RKO (cell line): Measurements from ENCODE around the gene GNLY.
"Not testable (repeated sequence)": the region's sequence is repeated elsewhere in the genome, so short reads cannot be mapped to it uniquely, and the experiment has no call there.

Experiments
- DNase-seq: peaks from one replicate; pipeline ENCODE4 v3.0.0-alpha.2; 2016; ENCODE audit warnings: low spot score

The GNLY gene

GRCh38 chr2:85694052-85695025, at the start of gene GNLY:
GNLY (plus strand) TSS chr2:85694358; CDS start chr2:85694419, 61 bp downstream.
- no peak for DNase-seq

DNA sequence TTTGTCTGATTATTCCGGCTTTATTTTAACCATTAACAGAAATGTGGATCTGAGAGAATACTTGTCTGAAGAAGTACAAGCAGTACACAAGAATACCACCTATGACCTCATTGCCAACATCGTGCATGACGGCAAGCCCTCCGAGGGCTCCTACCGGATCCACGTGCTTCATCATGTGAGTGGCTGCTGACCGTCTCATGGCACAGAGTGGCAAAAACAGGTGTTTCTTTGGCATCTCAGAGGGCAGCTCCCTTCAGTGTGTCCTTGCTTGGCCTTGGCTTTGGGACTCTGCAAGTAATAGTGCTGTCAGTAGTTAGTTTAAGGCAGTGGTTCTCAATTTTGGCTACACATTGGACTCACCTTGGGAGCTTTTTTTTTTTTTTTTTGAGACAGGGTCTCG, 49.2 kb upstream of the GNLY start:
- no peak for DNase-seq

GRCh38 chr2:85646166-85646565, 48.0 kb upstream of the GNLY start:
- DNase-seq: no peak

DNA sequence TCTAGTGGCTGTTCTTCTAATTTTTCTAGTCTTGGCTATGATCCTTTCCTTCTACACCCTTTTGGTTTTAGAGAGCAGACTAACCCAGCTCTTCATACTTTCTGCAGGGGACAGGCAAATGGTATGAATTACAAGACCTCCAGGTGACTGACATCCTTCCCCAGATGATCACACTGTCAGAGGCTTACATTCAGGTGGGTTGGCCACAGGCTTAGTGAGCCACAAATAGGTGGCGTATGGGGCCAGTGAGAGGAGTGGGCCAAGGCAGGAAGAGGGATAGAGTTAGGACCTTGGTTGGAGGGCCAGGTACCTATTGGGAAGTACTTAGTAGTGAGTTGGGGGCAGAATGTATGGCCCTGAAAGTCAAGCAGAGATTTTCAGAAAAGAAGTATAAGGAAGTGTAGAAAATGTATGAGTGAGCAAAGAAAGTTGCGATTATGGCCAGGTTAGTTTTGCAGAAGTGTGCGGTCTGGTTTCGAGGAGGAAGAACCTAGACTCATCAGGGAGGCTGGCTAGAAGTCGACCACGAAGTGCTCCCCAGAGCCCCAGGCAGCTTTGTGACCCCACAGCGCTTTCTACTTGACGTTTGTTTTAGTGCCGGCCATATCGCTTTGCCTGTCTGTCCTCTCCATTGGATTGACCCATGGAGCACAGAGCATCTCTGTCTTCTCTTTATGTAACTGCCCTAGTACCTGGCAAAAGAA, 46.2 kb upstream of the GNLY start:
- DNase-seq: no peak

DNA sequence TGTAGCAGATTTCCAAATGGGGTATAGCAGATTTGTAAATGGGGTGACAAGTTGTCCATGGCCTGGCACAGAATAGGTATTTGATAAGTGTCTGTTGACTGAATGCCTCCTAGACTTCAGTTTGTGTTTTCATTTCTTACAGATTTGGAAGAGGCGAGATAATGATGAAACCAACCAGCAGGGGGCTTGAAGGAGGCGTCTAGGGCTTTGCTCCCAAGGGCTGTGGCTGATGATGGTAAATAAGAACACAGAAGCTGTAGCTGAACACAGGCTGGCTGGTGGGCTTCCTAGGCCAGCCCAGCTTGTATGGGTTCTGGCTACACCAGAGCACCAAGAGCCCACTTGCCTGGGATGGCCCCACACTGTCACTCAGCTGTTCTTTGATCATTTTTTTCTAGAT, 45.5 kb upstream of the GNLY start:
- DNase-seq: peak; percentile 31

- no peak for DNase-seq
Observed at GRCh38 chr2:85649201-85650190, 44.7 kb upstream of the GNLY start.

GRCh38 chr2:85650456-85650855, 43.7 kb upstream of the GNLY start:
- DNase-seq: no peak

GRCh38 chr2:85651097-85651496, 43.1 kb upstream of the GNLY start:
- DNase-seq: no peak

- DNase-seq: no peak
Observed at GRCh38 chr2:85652056-85652455, 42.1 kb upstream of the GNLY start.

- no peak for DNase-seq
Observed at GRCh38 chr2:85653996-85654395, 40.2 kb upstream of the GNLY start.

- no peak for DNase-seq
Observed at GRCh38 chr2:85655961-85656417, 38.2 kb upstream of the GNLY start.

- no peak for DNase-seq
Observed at GRCh38 chr2:85656468-85656867, 37.7 kb upstream of the GNLY start.

DNA sequence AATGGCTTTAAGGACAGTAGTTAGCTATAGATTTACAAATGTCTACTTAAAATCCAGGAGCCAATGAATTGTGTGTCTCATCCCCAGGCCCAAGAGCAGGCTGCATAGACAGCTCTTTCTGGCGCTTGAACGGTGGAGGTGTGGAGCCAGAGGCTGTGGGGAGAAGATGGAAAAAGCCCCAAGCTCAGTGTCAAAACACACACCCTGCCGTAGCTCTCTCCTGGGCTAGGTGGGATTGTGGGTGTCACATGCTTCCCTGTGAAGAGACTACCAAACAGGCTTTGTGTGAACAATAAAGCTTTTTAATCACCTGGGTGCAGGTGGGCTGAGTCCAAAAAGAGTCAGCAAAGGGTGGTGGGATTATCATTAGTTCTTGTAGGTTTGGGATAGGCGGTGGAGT, 36.8 kb upstream of the GNLY start:
- DNase-seq: not testable (repeated sequence)

DNA sequence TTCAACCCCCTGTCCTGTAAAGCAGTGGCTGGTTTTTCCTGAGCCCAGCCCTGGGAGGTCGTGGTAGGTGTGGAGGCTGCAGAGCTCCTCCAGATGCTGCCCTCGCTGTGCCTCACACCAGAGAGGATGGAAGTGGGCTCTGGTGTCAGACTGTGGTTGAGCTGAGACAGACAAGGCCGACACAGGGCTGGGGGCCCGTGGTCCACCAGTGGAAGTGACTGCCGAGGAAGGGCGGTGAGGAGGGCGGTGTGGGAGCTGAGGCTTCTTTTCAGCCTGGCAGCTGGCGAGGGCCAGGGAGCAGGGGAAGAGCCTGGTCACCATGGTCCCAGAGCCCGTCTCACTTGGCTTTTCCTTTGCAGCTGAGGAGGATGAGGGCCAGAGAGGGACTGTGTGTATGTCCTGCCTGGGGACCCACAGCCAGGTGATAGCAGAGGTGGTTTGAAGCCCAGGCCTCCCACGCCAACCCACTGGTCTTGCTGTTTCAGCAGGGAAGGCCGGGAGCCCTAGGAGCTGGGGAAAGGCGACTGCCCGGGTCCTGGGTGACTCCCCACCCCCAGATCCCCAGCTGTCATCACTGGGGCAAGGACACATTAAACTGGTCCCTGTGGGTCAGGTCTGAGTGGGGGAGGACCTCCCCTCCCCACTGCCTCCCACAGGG, 34.7 kb upstream of the GNLY start:
- no peak for DNase-seq

- not testable (repeated sequence) for DNase-seq
Observed at GRCh38 chr2:85660301-85660700, 33.9 kb upstream of the GNLY start.

DNA sequence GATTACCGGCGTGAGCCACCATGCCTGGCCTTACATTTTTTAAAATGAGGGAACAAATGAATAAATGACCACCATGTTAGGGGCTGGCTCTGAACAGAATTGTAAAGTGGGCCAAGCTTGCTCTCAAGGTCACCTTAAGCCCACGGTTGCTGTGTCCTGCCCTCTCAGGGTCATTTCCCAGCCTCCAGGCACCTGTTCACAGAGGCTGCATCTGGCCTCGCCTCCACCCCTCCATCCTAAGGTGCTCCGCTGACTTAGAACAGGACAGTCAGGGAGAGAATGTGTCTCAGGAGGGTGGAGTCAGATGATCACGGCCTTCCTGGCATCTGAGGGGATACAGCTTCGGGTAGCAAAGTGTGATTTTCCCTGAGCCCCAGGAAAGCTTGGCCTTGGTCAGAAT, 33.4 kb upstream of the GNLY start:
- DNase-seq: no peak

GRCh38 chr2:85661139-85661858, 32.9 kb upstream of the GNLY start:
- no peak for DNase-seq

GRCh38 chr2:85662899-85663593, 31.1 kb upstream of the GNLY start:
- DNase-seq: peak; percentile 72

DNA sequence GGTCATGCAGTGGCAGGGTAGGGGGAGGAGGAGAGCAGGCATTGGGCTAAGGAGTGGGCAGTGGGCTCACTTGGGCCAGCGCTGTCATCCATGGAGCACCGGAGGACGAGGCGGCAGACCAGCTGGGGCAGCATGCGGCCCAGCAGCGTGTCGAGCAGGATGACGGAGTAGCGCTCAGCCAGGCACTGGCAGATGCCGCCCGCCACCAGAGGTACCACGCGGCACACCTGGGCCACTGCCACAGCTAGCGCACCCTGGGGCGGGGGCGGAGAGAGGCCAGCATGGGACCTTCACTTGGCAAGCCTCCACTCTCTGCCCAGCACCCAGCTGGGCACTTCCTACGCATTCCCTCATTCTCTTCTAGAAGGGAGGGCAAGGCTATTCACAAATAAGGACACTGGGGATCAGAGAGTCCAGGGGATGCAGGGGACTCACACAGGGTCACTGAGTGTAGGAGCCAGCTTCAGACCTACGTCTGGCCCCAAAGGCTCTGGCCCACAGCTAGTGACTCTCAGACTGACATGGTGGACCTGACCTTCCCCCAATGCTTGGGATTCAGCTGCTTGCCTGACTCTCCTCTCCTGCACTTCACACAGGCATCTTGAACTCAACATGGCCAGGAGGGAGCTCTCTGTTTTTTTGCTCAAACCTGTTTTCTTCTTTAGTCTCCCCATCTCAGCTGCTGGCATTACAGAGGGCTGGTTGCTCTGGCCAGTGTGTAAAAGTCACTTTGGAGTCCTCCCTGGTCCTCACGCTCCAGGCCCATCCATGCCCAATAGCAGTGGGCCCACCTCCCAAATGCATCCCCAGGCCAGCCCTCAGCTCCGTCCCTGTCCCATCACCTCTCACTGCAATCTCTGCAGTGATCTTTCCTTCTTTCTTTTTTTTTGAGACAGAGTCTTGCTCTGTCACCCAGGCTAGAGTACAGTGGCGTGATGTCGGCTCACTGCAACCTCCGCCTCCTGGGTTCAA, 30.3 kb upstream of the GNLY start:
- DNase-seq: no peak
